Peyer's patch (tissue), 4 donors: Measurements from ENCODE around the gene DCDC2B.

ENCODE experiments used
- CTCF ChIP-seq, 6 experiments: fragments of 450-650 bp in 4 of 6; fragments of 200-600 bp in 2 of 6; sonication (generic) in 1 of 6; IDR thresholded peaks; one replicate each; pipeline ENCODE4 v1.5.1; 2017 to 2019; ENCODE audit warnings: antibody characterized with exemption in 6 of 6, mild to moderate bottlenecking in 3 of 6, moderate library complexity in 1 of 6
- POLR2A ChIP-seq, 2 donors: fragments of 450-650 bp; IDR thresholded peaks; one replicate each; pipeline ENCODE4 v1.5.1; 2017; ENCODE audit warnings: antibody characterized with exemption in 2 of 2, mild to moderate bottlenecking in 2 of 2, moderate library complexity in 2 of 2

DNA sequence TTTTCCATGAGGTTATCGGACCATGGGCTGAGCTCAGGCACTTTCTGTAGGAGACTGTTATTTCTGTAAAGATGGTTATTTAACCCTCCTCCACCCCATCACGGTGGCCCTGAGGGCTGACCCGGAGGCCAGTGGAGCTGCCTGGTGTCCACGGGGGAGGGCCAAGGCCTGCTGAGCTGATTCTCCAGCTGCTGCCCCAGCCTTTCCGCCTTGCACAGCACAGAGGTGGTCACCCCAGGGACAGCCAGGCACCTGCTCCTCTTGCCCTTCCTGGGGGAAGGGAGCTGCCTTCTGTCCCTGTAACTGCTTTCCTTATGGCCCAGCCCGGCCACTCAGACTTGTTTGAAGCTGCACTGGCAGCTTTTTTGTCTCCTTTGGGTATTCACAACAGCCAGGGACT lies 11.1 kb upstream of the DCDC2B start:
- TF ChIP-seq CTCF (IDR thresholded peaks at IDR 0.05) (no peak), POLR2A (IDR thresholded peaks at IDR 0.05) (no peak)
